CD4-positive, alpha-beta T cell (primary cell): ENCODE results near the gene SCAI. TPM values are rescaled to one million over a fixed set of nuclear protein-coding genes. Genes with fewer than 3 reads are reported as not detected.

Source experiments
- ATAC-seq: fragments of 200-7000 bp; cut with Tn5 transposase; one replicate; pipeline ENCODE4 v1.10.0; 2022; ENCODE audit warnings: mild to moderate bottlenecking; ENCODE audit not compliant: poor library complexity
- CTCF ChIA-PET: fragments of 350-600 bp; sonication (Branson Sonifier 250); formaldehyde crosslinking; loops from one replicate; lab custom pipeline; 2021; ENCODE audit warnings: antibody characterized with exemption, inconsistent platforms; lab: Charles Lee
- POLR2A ChIA-PET: fragments of 350-600 bp; sonication (Branson Sonifier 250); formaldehyde crosslinking; loops from one replicate; lab custom pipeline; 2021; ENCODE audit warnings: antibody characterized with exemption, inconsistent platforms; lab: Charles Lee
- DNase-seq, 14 experiments: peaks; one replicate each; pipeline ENCODE4 v3.0.0-alpha.2; 2013 to 2020; ENCODE audit warnings: mixed read lengths in 2 of 14
- H3K27ac ChIP-seq, 2 donors: one replicate each; pipeline versions ENCODE4 v1.5.1 to v1.7.0; 2013; ENCODE audit warnings: low read length in 2 of 2, low read depth in 1 of 2, mild to moderate bottlenecking in 1 of 2
- H3K27me3 ChIP-seq, 2 experiments: 1 replicate in 1 of 2; 2 replicates in 1 of 2; pipeline versions ENCODE4 v1.6.1 to v1.7.0; 2013; ENCODE audit warnings: low read length in 2 of 2, control low read depth in 1 of 2, mild to moderate bottlenecking in 1 of 2, moderate library complexity in 1 of 2; ENCODE audit not compliant: insufficient read depth in 2 of 2, control insufficient read depth in 1 of 2
- H3K36me3 ChIP-seq: one replicate; pipeline ENCODE4 v1.6.1; 2013; ENCODE audit warnings: low read length, control low read depth; ENCODE audit not compliant: insufficient read depth
- H3K4me1 ChIP-seq: one replicate; pipeline ENCODE4 v1.6.1; 2013; ENCODE audit warnings: low read length, control low read depth; ENCODE audit not compliant: insufficient read depth
- H3K4me3 ChIP-seq: one replicate; pipeline ENCODE4 v1.5.1; 2013; ENCODE audit warnings: mild to moderate bottlenecking, low read length, moderate library complexity
- H3K9me3 ChIP-seq, 2 experiments: 1 replicate in 1 of 2; 2 replicates in 1 of 2; pipeline versions ENCODE4 v1.6.1 to v1.7.0; 2013; ENCODE audit warnings: low read length in 2 of 2, mild to moderate bottlenecking in 2 of 2, control low read depth in 1 of 2, moderate library complexity in 1 of 2; ENCODE audit not compliant: control insufficient read depth in 1 of 2, insufficient read depth in 1 of 2
- H3K27ac Mint-ChIP-seq: one replicate; pipeline ENCODE4 v1.8.0; 2020; ENCODE audit warnings: mixed read lengths
- H3K27me3 Mint-ChIP-seq: one replicate; pipeline ENCODE4 v1.8.0; 2021; ENCODE audit warnings: mixed read lengths
- H3K36me3 Mint-ChIP-seq: one replicate; pipeline ENCODE4 v1.8.0; 2021; ENCODE audit warnings: low read depth, mixed read lengths
- H3K4me1 Mint-ChIP-seq: one replicate; pipeline ENCODE4 v1.8.0; 2021; ENCODE audit warnings: low read depth, mixed read lengths
- H3K4me3 Mint-ChIP-seq: one replicate; pipeline ENCODE4 v1.8.0; 2020; ENCODE audit warnings: mild to moderate bottlenecking, mixed read lengths
- H3K9me3 Mint-ChIP-seq: one replicate; pipeline ENCODE4 v1.8.0; 2020; ENCODE audit warnings: mixed read lengths
- intact Hi-C, 2 experiments: fragments of 100-400 bp; cut with DNase I in 1 of 2; cut with micrococcal nuclease in 1 of 2; formaldehyde crosslinking; loops; one replicate each; pipeline versions ENCODE4 v1.15.1 to v1.9.0; 2023 to 2025; cut with DNase I, micrococcal nuclease
- total RNA-seq, 174 experiments: library from RNA in 2 of 174; stranded (reverse) in 2 of 174; gene quantifications; one replicate each; pipeline ENCODE4 v1.2.3 and lab custom pipeline; 2021 to 2026
- TF ChIP-seq, protein P1 (sequence below): fragments of 200-600 bp; IDR thresholded peaks from one replicate; pipeline ENCODE4 v1.8.0; 2022; ENCODE audit warnings: antibody characterized with exemption, mild to moderate bottlenecking

SCAI gene
- total RNA-seq, 2 experiments from 2014 or later = 11.6 to 13.4 TPM

DNA sequence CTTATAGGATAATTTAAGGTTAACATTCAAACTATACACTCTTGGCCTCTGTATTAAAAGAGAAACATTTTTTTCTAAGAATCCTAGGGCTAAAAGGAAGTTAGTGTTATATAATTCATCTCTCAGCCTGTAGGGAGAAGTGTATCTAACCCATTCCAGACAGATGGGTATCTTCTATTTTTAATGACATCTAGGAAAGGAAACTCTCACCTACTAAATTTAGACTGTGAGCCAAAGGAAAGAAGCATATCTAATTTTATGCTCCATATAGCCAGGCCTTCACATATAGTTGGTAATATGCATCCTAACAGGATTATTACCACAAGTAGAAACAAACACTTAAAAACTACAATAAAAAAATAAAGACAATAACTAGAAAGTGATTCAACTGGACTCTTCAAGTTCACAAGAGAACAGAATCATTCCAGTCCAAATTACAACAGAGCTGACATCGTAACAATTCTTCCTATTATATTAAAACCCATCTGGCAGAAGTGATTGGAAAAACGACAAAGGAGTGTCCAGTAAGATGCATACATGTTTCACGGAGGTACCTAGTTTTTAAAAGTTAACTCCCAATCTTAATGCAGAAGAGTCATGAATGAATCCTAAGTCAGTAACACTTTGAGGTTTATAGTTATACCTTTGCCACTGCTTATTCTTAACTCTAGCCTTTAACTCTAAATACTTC, 39.4 kb downstream of the SCAI start:
- no peak overlapping the region for H3K4me3 Mint-ChIP-seq
- ChIA-PET CTCF (no interaction called here), POLR2A (no interaction called here)
- TF ChIP-seq, protein P1, sequence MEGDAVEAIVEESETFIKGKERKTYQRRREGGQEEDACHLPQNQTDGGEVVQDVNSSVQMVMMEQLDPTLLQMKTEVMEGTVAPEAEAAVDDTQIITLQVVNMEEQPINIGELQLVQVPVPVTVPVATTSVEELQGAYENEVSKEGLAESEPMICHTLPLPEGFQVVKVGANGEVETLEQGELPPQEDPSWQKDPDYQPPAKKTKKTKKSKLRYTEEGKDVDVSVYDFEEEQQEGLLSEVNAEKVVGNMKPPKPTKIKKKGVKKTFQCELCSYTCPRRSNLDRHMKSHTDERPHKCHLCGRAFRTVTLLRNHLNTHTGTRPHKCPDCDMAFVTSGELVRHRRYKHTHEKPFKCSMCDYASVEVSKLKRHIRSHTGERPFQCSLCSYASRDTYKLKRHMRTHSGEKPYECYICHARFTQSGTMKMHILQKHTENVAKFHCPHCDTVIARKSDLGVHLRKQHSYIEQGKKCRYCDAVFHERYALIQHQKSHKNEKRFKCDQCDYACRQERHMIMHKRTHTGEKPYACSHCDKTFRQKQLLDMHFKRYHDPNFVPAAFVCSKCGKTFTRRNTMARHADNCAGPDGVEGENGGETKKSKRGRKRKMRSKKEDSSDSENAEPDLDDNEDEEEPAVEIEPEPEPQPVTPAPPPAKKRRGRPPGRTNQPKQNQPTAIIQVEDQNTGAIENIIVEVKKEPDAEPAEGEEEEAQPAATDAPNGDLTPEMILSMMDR = no peak
- H3K36me3 Mint-ChIP-seq = no peaks in the 10 kb centered on the region
- no peaks in the 10 kb centered on the region for H3K9me3 Mint-ChIP-seq
- ATAC-seq (no peak), DNase-seq (no peak)
- H3K27ac Mint-ChIP-seq = no peak overlapping the region
- Histone ChIP-seq H3K9me3 (no peaks in the 10 kb centered on the region), H3K27ac (no peak overlapping the region), H3K4me1 (no peaks in the 10 kb centered on the region), H3K36me3 (no peaks in the 10 kb centered on the region), H3K4me3 (no peak overlapping the region), H3K27me3 (no peaks in the 10 kb centered on the region)
- intact Hi-C loops = no loop called here
- H3K27me3 Mint-ChIP-seq = no peaks in the 10 kb centered on the region
- peaks cover 39% of the 10 kb centered on the region for H3K4me1 Mint-ChIP-seq

DNA sequence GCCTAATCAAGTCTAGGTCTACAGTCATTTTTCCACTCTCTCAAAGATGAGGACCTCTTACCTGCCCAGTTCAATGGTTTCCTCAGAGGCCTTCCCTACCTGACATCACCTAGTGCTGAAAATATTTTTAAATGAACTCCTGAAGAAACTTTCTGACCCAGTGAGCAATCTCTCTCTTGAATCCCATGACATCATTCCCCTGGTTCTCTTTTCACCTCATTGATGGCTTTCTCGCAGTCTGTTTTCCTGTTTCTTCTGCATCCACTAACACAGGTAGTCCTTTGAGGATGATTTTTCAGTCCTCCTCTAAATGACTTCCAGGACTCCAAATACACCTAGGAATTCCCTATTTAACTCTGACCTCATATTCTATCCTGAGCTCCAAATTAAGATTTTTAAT, 40.3 kb downstream of the SCAI start:
- DNase-seq (no peak), ATAC-seq (no peak)
- CTCF ChIA-PET = no interaction called here
- Mint-ChIP-seq H3K36me3 (no peaks in the 10 kb centered on the region), H3K27ac (no peak overlapping the region), H3K4me1 (peaks cover 39% of the 10 kb centered on the region), H3K4me3 (no peak overlapping the region), H3K9me3 (no peaks in the 10 kb centered on the region), H3K27me3 (no peaks in the 10 kb centered on the region)
- Histone ChIP-seq H3K4me1 (no peaks in the 10 kb centered on the region), H3K27me3 (no peaks in the 10 kb centered on the region), H3K27ac (no peak overlapping the region), H3K36me3 (no peaks in the 10 kb centered on the region), H3K4me3 (no peak overlapping the region), H3K9me3 (no peaks in the 10 kb centered on the region)
- POLR2A ChIA-PET = no interaction called here
- intact Hi-C loops = no loop called here
- TF ChIP-seq, protein P1 = no peak

DNA sequence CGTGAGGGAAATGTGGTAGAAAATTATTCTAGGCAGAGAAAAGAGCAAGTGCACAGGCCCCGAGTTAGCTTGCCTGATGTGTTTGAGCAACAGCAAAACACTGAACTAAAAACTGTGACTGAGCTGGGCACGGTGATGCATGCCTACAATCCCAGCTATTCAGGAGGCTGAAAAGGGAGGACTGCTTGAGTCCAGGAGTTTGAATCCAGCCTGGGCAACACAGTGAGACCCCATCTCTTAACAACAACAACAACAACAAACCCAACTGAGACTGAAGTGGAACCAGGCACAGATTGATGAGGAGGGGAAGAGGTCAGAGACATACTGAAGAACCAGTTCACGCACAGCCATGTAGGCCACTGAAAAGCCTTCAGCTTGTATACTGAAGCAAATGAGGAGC, 42.5 kb downstream of the SCAI start:
- Histone ChIP-seq H3K4me3 (no peak overlapping the region), H3K4me1 (no peaks in the 10 kb centered on the region), H3K36me3 (no peaks in the 10 kb centered on the region), H3K27ac (no peak overlapping the region), H3K9me3 (peaks cover 0 to 5% of the 10 kb centered on the region in 2 experiments), H3K27me3 (no peaks in the 10 kb centered on the region)
- no peaks in the 10 kb centered on the region for H3K27me3 Mint-ChIP-seq
- ATAC-seq = no peak
- no peak overlapping the region for H3K4me3 Mint-ChIP-seq
- intact Hi-C loops = no loop called here
- H3K27ac Mint-ChIP-seq = no peak overlapping the region
- CTCF ChIA-PET = no interaction called here
- H3K36me3 Mint-ChIP-seq = peaks cover 10% of the 10 kb centered on the region
- peaks cover 42% of the 10 kb centered on the region for H3K4me1 Mint-ChIP-seq
- TF ChIP-seq, protein P1 = no peak
- POLR2A ChIA-PET = no interaction called here
- H3K9me3 Mint-ChIP-seq = no peaks in the 10 kb centered on the region
- no peak for DNase-seq
